NCI-H2196 (cell line): Measurements from ENCODE around the gene CD300LF.

Experiments
- DNase-seq: peaks from one replicate; lab custom pipeline; 2025; ENCODE audit not compliant: unreplicated experiment; lab: John Stamatoyannopoulos, UW

CD300LF gene

GRCh38 chr17:74730491-74731346 lies 18.0 kb upstream of the CD300LF start:
- DNase-seq: no peak

- DNase-seq: no peak
Observed at GRCh38 chr17:74729866-74730265, 17.1 kb upstream of the CD300LF start.

- no peak for DNase-seq
Observed at GRCh38 chr17:74729368-74729767, 16.6 kb upstream of the CD300LF start.

DNA sequence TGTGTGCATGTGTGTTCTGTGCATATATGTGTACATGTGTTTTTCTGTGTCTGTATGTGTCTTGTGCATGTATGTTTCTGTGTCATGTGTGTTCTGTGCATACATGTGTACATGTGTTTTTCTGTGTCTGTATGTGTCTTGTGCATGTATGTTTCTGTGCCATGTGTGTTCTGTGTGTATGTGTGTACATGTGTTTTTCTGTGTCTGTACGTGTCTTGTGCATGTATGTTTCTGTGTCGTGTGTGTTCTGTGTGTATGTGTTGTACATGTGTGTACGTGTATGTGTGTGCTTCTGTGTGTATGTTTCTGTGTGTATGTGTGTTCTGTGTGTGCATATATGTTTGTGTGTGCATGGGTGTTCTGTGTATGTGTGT lies 16.0 kb upstream of the CD300LF start:
- no peak for DNase-seq

- no peak for DNase-seq
Observed at GRCh38 chr17:74728033-74728701, 15.4 kb upstream of the CD300LF start.

DNA sequence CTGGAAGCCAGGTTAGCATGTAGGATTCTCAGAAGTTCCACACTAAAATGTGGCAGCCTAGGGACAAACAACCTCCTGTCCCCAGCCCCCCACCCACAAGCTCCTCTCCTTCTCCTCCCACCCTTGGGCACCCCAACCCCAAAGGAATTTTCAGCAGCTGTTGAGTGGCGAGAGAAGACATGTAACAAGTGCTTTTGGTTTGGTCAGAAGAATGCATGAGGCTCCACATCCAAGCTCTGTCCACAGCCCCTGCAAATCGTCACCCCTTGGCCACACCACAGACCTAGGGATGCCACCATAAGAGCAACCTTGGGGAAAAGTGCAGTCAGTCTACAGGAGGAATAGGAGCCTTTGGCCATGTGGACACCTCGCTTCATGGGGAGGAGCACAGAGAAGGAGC lies 12.4 kb upstream of the CD300LF start:
- DNase-seq: no peak

DNA sequence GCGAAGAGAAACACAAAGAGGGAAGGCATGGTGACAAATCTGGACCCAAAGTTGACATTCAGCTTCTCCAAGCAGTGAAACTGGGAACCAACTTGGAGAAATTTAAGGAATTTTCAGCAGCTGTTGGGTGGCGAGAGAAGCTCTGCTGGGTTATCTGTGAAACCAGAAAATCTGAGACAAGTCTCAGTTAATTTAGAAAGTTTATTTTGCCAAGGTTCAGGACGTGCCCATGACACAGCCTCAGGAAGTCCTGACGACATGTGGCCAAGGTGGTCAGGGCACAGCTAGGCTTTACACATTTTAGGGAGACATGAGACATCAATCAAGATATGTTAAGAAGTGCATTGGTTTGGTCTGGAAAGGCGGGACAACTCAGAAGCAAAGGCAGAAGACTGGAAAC lies 11.2 kb upstream of the CD300LF start:
- no peak for DNase-seq

GRCh38 chr17:74722782-74723181 lies 10.1 kb upstream of the CD300LF start:
- no peak for DNase-seq

DNA sequence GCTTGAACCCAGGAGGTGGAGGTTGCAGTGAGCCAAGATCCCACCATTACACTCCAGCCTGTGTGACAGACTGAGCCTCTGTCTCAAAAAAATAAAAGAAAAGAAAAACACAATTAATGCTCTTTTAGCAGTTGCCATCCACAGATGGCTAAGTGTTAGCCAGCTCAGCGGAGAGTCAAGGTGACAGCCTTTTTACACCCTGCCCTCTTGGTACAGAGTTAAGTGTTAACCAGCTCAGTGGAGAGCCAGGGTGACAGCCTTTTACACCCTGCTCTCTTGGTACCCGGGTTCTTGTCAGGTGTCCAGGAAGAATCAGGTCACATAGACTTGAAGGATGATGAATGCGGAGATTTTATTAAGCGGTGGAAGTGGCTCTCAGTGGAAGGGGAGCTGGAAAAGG lies 7.8 kb upstream of the CD300LF start:
- no peak for DNase-seq

GRCh38 chr17:74715144-74715543 lies 2.4 kb upstream of the CD300LF start:
- DNase-seq: peak; percentile 73

DNA sequence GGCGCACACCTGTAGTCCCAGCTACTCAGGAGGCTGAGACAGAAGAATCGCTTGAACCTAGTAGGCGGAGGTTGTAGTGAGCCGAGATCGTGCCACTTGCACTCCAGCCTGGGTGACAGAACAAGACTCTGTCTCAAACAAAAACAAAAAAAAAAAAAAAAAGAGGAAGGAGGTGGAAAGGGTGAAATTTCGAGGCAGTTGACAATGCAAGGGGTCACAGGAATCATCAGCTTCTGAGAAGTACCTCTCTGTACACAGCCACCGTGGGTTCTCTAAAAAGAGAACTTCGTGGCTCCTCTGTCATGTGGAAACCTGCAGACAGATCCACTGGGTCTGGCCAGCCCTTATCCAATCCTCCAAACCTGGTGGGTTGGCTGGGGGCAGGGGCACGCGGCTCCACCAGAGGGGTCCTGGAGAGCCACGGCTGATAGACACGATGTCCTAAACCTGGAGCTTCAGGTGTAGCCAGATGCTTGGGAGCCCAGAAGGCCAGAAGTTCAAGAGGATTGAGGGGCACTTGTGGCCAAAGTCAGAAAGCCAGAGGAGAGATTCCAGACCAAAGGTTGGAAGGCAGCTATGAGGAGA lies 540 bp upstream of the CD300LF start:
- DNase-seq: no peak

DNA sequence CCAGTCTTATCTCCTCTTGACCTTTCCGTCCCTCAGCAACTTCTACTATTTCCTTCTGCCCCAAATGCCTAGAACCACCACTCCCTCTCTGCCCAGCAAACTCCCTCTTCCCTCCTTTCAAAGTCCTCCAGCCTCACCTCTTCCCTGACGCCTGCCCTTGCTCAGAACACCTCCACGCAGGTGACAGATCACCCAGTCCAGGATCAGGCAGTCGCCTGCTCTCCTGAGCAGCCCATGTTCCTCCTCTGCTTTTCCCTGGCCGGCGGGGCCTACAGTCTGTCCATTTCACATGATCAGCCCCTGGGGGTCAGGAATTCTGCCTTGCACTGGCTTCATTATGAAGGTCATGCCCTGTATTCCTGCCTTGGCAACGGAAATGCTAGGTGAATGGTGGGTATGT lies 422 bp downstream of the CD300LF start:
- no peak for DNase-seq

- no peak for DNase-seq
Observed at GRCh38 chr17:74711058-74711824, 1.5 kb downstream of the CD300LF start.

GRCh38 chr17:74704544-74704943 lies 8.2 kb downstream of the CD300LF start:
- no peak for DNase-seq

DNA sequence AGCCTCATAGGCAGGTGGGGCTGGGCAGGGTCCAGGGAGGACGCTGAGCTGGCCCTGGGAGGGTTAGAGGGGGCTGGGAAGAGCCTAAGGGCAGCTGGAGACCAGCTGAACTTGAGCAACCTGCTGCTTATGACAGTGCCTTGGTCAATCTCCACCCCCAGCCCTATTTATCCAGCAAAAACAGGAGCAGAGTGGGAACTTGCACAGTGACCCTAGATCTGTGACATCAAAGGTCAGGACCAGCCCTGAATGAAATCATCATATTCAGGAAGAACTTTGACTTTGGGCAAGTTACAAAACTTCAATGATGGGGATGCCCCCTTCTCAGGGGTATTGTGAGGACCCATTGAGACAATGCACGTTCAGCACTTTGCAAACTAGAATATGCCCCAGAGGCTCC lies 9.4 kb downstream of the CD300LF start:
- DNase-seq: no peak

- no peak for DNase-seq
Observed at GRCh38 chr17:74702116-74702871, 10.4 kb downstream of the CD300LF start.

DNA sequence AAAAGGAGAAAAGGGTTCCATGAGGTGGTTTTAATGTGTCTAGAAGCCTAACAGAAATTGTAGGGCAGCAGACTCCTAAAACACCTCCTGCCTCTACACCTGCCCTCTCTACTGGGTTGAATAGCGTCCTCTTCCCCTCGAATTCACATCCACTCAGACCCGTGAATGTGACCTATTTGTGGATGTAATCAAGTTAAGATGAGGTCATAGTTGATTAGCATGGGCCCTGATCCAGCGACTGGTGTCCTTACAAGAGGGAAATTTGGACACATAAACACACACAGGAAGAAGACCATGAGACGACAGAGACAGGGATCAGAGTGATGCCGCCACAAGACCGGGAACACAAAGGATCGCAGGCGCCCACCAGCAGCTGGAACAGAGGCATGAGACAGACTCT lies 13.5 kb downstream of the CD300LF start:
- no peak for DNase-seq

DNA sequence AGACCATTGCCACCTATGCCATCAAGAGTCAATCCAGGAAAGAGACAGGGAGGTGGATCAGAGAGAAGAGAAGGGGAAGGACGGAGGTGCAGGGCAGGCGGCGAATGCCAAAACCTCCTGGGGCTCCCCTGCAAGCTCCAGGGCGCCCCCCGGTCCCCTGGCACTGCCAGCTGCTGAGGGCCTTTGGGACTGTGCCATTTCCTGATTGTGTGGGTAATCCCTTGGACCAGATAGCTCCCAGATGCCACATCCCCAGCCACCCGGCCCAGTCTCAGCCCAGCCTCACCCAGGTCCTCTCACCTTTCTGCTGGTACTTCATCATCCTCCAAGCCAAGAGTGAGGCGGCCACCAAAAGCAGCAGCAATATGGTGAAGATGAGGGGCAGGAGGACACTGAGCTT lies 14.7 kb downstream of the CD300LF start:
- no peak for DNase-seq

DNA sequence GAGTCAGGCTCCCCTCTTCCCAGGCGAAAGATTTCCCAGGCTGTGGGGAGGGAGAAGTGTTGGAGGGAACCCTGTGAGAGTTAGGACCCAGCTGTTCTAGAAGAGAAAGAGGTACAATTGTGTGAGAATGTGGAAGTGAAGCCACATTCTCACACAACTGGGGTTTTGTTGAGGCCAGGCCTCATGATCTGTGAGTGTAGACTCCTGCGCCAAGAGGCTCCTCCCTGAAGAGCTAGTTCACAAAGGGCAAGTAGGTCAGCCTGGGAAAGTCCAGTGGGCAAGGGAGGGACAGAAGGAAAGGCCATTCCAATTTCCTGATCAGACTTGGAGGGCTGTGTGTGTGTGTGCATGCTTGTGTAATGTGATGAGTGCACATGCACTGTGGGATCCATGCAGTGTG lies 15.2 kb downstream of the CD300LF start:
- DNase-seq: no peak

DNA sequence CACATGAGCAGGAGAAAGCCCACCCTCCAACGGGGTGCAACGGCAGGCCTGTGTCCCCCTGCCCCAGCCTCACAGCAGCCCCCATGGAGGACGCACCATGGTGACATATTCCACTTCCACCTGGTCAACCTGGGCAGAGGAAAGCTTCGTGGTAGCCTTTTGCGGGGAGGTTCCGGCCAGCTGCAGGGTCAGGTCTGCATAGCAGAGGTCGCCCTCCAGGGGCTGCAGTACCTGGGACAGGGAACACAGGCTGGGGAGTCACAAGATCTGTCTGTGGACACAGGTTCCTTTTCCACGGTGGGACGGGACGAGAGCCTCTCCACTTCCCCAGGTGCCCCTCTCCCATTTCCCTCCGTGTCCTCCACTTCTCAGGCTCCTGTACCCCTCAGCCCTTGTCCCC lies 17.1 kb downstream of the CD300LF start:
- no peak for DNase-seq

- no peak for DNase-seq
Observed at GRCh38 chr17:74694081-74694480, 18.6 kb downstream of the CD300LF start.
